T-helper 17 cell (primary cell): ENCODE data around the gene TCF25. TPM values are rescaled to one million over a fixed set of nuclear protein-coding genes. Genes with fewer than 3 reads are reported as not detected.

Source experiments
- ATAC-seq: fragments of 150-1000 bp; cut with Tn5 transposase; 2 replicates; pipeline ENCODE4 v1.10.0; 2021; ENCODE audit warnings: mild to moderate bottlenecking, moderate library complexity
- DNase-seq, 3 donors: peaks; one replicate each; pipeline versions ENCODE4 v3.0.0 to v3.0.0-alpha.2; 2020 to 2021
- H3K9me3 ChIP-seq: one replicate; pipeline ENCODE4 v1.7.0; 2013; ENCODE audit warnings: low read length, mild to moderate bottlenecking; ENCODE audit not compliant: control insufficient read depth, poor library complexity, severe bottlenecking
- H3K27ac Mint-ChIP-seq: one replicate; pipeline ENCODE4 v1.8.0; 2022; ENCODE audit warnings: mild to moderate bottlenecking, moderate library complexity, mixed read lengths
- H3K27me3 Mint-ChIP-seq: one replicate; pipeline ENCODE4 v1.8.0; 2022; ENCODE audit warnings: mixed read lengths
- H3K36me3 Mint-ChIP-seq: one replicate; pipeline ENCODE4 v1.8.0; 2022; ENCODE audit warnings: low read depth, mixed read lengths
- H3K4me1 Mint-ChIP-seq: one replicate; pipeline ENCODE4 v1.8.0; 2022; ENCODE audit warnings: mild to moderate bottlenecking, mixed read lengths
- H3K4me3 Mint-ChIP-seq: one replicate; pipeline ENCODE4 v1.8.0; 2022; ENCODE audit warnings: mild to moderate bottlenecking, moderate library complexity, mixed read lengths
- total RNA-seq, 4 donors: library from RNA in 2 of 4; stranded (reverse) in 2 of 4; gene quantifications; one replicate each; pipeline ENCODE4 v1.2.3 and lab custom pipeline; 2022 to 2026

The TCF25 gene
- total RNA-seq, 2 donors from 2014 or later = 393 to 428 TPM

- DNase-seq = no peak
- Mint-ChIP-seq H3K36me3 (no peaks in the 10 kb centered on the region), H3K4me1 (peaks cover 12% of the 10 kb centered on the region), H3K27me3 (peaks cover 18% of the 10 kb centered on the region), H3K27ac (peak overlapping the region; percentile 74), H3K4me3 (peak overlapping the region; percentile 87)
- ATAC-seq = no peak
- no peaks in the 10 kb centered on the region for H3K9me3 ChIP-seq
Observed at GRCh38 chr16:89949756-89950155, 76.4 kb downstream of the TCF25 start.

DNA sequence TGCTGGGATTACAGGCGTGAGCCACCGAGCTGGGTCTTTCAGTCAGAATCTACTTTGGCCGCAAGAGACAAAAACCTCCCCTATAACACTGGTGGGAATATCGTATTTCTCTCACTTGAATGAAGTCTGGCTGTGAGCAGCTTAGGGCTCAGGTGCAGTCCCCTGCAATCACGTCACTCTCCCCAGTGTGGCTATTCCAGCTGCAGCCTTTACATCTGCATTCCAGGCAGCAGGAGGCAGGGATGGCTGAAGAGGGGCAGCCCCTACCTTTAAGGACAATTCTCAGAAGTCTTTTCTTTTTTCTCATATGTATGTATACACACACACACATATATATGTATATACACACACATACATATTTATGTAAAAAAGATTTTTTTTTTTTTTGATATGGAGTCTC, 78.1 kb downstream of the TCF25 start:
- Mint-ChIP-seq H3K4me3 (no peak overlapping the region), H3K27me3 (peaks cover 5% of the 10 kb centered on the region), H3K36me3 (peaks cover 3% of the 10 kb centered on the region), H3K27ac (no peak overlapping the region), H3K4me1 (peaks cover 15% of the 10 kb centered on the region)
- no peak for DNase-seq
- no peak for ATAC-seq
- no peaks in the 10 kb centered on the region for H3K9me3 ChIP-seq

GRCh38 chr16:89952049-89952448, 78.7 kb downstream of the TCF25 start:
- peaks cover 15% of the 10 kb centered on the region for H3K4me1 Mint-ChIP-seq
- H3K27ac Mint-ChIP-seq = no peak overlapping the region
- H3K4me3 Mint-ChIP-seq = no peak overlapping the region
- peaks cover 3% of the 10 kb centered on the region for H3K36me3 Mint-ChIP-seq
- H3K9me3 ChIP-seq = no peaks in the 10 kb centered on the region
- ATAC-seq = no peak
- H3K27me3 Mint-ChIP-seq = peaks cover 5% of the 10 kb centered on the region
- DNase-seq = no peak

DNA sequence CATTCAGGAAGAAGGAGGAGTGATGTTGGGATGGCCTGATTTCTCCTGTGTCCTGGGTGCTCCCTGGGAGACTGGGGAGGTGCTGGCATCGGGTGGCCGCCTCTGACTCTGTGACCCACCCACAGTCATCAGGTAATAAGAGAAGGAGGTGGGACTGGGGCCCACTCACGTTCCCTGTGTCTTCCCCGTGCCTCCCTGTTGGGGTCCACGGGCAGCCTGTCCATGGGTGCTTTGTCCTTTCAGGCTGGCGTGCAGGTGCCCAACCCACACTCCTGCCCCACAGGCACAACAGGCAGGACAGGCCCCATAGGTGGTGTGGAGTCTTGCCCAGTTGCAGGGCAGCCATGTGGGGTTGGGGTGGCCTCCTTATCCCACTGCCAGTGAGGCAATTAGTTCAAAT, 79.2 kb downstream of the TCF25 start:
- Mint-ChIP-seq H3K4me3 (no peak overlapping the region), H3K36me3 (peaks cover 3% of the 10 kb centered on the region), H3K4me1 (peaks cover 15% of the 10 kb centered on the region), H3K27me3 (peaks cover 3% of the 10 kb centered on the region), H3K27ac (no peak overlapping the region)
- DNase-seq = no peak
- no peak for ATAC-seq
- H3K9me3 ChIP-seq = no peaks in the 10 kb centered on the region

GRCh38 chr16:89953671-89954406, 80.4 kb downstream of the TCF25 start:
- peak; percentile 49 for ATAC-seq
- no peak for DNase-seq
- Mint-ChIP-seq H3K4me3 (no peak overlapping the region), H3K36me3 (peaks cover 5% of the 10 kb centered on the region), H3K27ac (no peak overlapping the region), H3K4me1 (peaks cover 16% of the 10 kb centered on the region), H3K27me3 (no peaks in the 10 kb centered on the region)
- H3K9me3 ChIP-seq = no peaks in the 10 kb centered on the region

DNA sequence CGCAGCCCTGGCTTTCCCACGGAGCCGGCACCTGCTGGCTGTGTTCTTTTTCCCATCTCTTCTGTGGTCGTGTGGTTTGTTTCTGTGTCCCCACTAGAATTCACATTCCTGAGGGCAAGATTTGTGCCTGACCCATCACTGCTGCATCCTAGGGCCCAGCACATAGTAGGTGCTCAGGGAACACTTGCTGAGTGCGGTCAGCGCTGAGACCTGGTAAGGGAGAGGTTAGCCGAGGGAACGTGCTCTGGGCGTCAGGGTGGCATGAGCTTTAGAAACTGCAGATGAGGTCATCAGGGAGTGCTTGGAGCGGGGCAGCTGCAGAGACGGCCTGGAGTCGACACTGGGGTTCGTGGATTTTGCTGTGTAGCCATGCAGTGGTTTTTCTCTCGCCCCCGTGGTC, 81.1 kb downstream of the TCF25 start:
- Mint-ChIP-seq H3K27me3 (no peaks in the 10 kb centered on the region), H3K4me3 (no peak overlapping the region), H3K4me1 (peaks cover 16% of the 10 kb centered on the region), H3K27ac (no peak overlapping the region), H3K36me3 (peaks cover 5% of the 10 kb centered on the region)
- DNase-seq (no peak), ATAC-seq (no peak)
- H3K9me3 ChIP-seq = no peaks in the 10 kb centered on the region

DNA sequence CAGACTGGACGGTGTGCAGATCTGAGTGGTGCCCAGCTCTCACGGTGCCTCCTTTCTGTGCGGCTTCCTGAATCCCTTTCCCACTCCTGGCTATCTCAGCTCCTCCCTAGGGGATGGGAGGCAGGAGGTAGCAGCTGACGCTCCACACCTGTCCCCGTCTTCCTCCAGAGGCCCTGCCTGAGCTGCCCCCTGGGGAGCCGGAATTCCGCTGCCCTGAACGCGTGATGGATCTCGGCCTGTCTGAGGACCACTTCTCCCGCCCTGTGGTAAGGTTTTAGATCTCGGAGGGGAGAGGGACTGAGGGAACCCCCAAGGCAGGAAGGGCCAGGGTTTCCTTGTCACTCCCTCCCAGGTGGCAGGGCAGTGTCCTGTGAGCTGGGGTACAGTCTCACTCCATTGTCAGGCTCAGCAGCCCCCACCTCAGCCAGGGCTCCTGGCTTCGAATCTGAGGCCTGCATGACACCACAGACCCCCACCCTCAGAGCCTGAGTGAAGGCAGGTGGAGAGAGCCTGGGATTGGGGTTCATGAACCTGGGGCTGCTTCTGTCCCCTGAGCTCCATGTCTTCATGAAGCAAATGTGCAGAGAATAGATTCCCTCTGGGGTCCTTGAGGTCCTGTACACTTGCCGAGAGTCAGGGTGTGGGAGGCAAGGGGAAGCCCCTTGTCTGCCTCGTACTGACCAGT, 81.8 kb downstream of the TCF25 start:
- H3K9me3 ChIP-seq = no peaks in the 10 kb centered on the region
- ATAC-seq = no peak
- Mint-ChIP-seq H3K27me3 (no peaks in the 10 kb centered on the region), H3K4me1 (peaks cover 10% of the 10 kb centered on the region), H3K4me3 (no peak overlapping the region), H3K36me3 (peaks cover 5% of the 10 kb centered on the region), H3K27ac (no peak overlapping the region)
- DNase-seq = no peak

DNA sequence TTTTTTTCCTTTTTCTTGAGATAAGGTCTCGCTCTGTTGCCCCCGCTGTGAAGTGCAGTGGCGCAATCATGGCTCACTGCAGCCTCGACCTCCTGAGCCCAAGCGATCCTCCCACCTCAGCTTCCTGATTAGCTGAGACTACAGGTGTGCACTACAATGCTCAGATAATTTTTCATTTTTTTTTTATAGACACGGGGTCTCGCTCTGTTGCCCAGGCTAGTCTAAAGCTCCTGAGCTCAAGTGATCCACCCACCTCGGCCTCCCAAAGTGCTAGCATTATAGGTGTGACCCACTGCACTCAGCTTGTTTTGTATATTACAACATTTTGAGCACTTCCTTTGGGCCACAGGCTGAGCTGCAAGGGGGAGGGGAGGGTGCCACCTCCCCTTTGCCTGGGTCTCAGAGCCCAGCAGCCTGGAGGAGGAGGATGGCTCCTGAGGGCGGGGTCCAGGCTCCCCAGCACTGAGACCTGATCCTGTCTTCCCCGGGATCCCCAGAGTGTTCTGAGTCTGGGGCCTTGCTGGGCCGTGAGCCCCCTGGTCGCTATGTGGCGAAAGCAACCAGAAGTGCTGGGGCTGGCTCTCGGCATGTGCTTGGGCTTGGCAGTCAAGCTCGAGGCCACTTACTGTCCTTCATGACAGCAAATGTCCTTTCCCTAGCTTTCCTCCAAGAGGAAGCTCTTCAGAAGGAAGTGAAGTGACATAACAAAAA, 83.3 kb downstream of the TCF25 start:
- peak overlapping the region; percentile 21 for H3K27ac Mint-ChIP-seq
- no peaks in the 10 kb centered on the region for H3K9me3 ChIP-seq
- no peak overlapping the region for H3K4me3 Mint-ChIP-seq
- H3K36me3 Mint-ChIP-seq = peaks cover 5% of the 10 kb centered on the region
- H3K4me1 Mint-ChIP-seq = peaks cover 7% of the 10 kb centered on the region
- no peak for DNase-seq
- ATAC-seq = no peak
- H3K27me3 Mint-ChIP-seq = no peaks in the 10 kb centered on the region

GRCh38 chr16:89957216-89957785, 83.9 kb downstream of the TCF25 start:
- no peak for DNase-seq
- Mint-ChIP-seq H3K27ac (peak overlapping the region; percentile 21), H3K36me3 (peaks cover 5% of the 10 kb centered on the region), H3K27me3 (no peaks in the 10 kb centered on the region), H3K4me1 (peaks cover 7% of the 10 kb centered on the region), H3K4me3 (no peak overlapping the region)
- no peaks in the 10 kb centered on the region for H3K9me3 ChIP-seq
- ATAC-seq = no peak

GRCh38 chr16:89958068-89958467, 84.7 kb downstream of the TCF25 start:
- no peaks in the 10 kb centered on the region for H3K27me3 Mint-ChIP-seq
- H3K4me3 Mint-ChIP-seq = no peak overlapping the region
- H3K4me1 Mint-ChIP-seq = peaks cover 7% of the 10 kb centered on the region
- no peaks in the 10 kb centered on the region for H3K9me3 ChIP-seq
- H3K27ac Mint-ChIP-seq = no peak overlapping the region
- ATAC-seq (peak; percentile 55), DNase-seq (no peak)
- peaks cover 5% of the 10 kb centered on the region for H3K36me3 Mint-ChIP-seq

GRCh38 chr16:89958596-89958995, 85.2 kb downstream of the TCF25 start:
- peaks cover 7% of the 10 kb centered on the region for H3K36me3 Mint-ChIP-seq
- H3K4me3 Mint-ChIP-seq = no peak overlapping the region
- ATAC-seq = no peak
- H3K27me3 Mint-ChIP-seq = no peaks in the 10 kb centered on the region
- peak overlapping the region; percentile 6 for H3K27ac Mint-ChIP-seq
- H3K4me1 Mint-ChIP-seq = peaks cover 9% of the 10 kb centered on the region
- no peaks in the 10 kb centered on the region for H3K9me3 ChIP-seq
- no peak for DNase-seq

DNA sequence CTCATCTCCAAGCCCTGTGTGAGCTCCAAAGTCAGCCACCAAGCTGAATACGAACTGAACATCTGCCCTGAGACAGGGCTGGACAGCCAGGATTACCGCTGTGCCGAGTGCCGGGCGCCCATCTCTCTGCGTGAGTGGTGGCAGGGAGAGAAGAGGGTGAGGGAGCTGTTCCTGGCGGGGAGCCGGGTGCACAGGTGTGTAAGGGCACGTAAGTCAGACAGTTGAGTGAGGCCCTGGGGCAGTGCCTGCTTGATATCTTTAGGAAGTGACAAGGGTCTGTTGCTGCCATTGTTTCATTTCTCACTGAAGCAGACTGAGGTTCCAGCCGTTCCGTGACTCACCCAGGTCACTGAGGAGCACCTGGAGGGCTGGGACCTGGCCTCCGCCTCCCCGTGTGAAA, 87.6 kb downstream of the TCF25 start:
- ATAC-seq (no peak), DNase-seq (no peak)
- Mint-ChIP-seq H3K27me3 (no peaks in the 10 kb centered on the region), H3K4me3 (no peak overlapping the region), H3K36me3 (peaks cover 5% of the 10 kb centered on the region), H3K27ac (no peak overlapping the region), H3K4me1 (peaks cover 4% of the 10 kb centered on the region)
- no peaks in the 10 kb centered on the region for H3K9me3 ChIP-seq
